Measurements from ENCODE around the gene PSD4. TPM values are rescaled to one million over a fixed set of nuclear protein-coding genes. Genes with fewer than 3 reads are reported as not detected.

Gene PSD4
- total and polyA plus RNA-seq, 10 of the 15 experiments (the other 5 are each of a cell fraction or from before 2014, with no cell fraction given), result 0.68 to 114 (median 35.1) TPM

GRCh38 chr2:113167962-113168340, 5.8 kb upstream of the PSD4 start:
- no TSS peak for BruUV-seq (replicated peaks)
- FAIRE-seq (no peak), DNase-seq (ENCODE audit: low read depth, low spot score) (no peak), ATAC-seq (no peak)
- in situ Hi-C loops (cut with MboI), result no loop called here
- Histone ChIP-seq H3K9ac (ENCODE audit: control insufficient read depth, insufficient read depth, low read length) (no peak overlapping the region), H2AFZ (ENCODE audit: control insufficient read depth, low read depth, low read length) (no peak overlapping the region), H3K27ac (ENCODE audit: control insufficient read depth, insufficient read depth) (no peak overlapping the region), H3K4me3 (no peak overlapping the region), H3K9me3 (replicated peaks; ENCODE audit: control insufficient read depth, insufficient read depth, low read length) (no peaks in the 10 kb centered on the region; the same call in 1 of the 3 replicates), H3K27me3 (replicated peaks in 1 of 2; ENCODE audit: control insufficient read depth in 2 of 2, insufficient read depth in 2 of 2, low read length in 1 of 2) (no peaks in the 10 kb centered on the region), H3K4me2 (ENCODE audit: control insufficient read depth, insufficient read depth) (no peak overlapping the region), H3K36me3 (ENCODE audit: control insufficient read depth in 2 of 2, insufficient read depth in 2 of 2, low read length in 1 of 2) (no peaks in the 10 kb centered on the region), H3K4me1 (ENCODE audit: control insufficient read depth, insufficient read depth, low read length) (peaks cover 13% of the 10 kb centered on the region), H3K79me2 (ENCODE audit: control insufficient read depth, insufficient read depth, low read length) (no peaks in the 10 kb centered on the region), H4K20me1 (ENCODE audit: control insufficient read depth, insufficient read depth) (no peaks in the 10 kb centered on the region)
- RAD21 ChIA-PET (ENCODE audit: unreplicated experiment), result no interaction called here
- TF ChIP-seq, protein P1, sequence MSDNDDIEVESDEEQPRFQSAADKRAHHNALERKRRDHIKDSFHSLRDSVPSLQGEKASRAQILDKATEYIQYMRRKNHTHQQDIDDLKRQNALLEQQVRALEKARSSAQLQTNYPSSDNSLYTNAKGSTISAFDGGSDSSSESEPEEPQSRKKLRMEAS (IDR thresholded peaks at IDR 0.05; ENCODE audit: low read depth, low read length), result no peak
- TF ChIP-seq TCF12 (IDR thresholded peaks at IDR 0.05; ENCODE audit: low read depth, low read length) (no peak), RELB (IDR thresholded peaks at IDR 0.05; ENCODE audit: low read depth) (no peak), YBX1 (IDR thresholded peaks at IDR 0.05) (no peak), ZNF592 (IDR thresholded peaks at IDR 0.05) (no peak), ESRRA (IDR thresholded peaks at IDR 0.05; ENCODE audit: low read length) (no peak), ZBTB11 (CRISPR knock-in tag; IDR thresholded peaks at IDR 0.05) (no peak), SKIL (IDR thresholded peaks at IDR 0.05; ENCODE audit: low read depth, poor library complexity, severe bottlenecking) (no peak), BMI1 (IDR thresholded peaks at IDR 0.05; ENCODE audit: borderline replicate concordance) (no peak), ATF7 (IDR thresholded peaks at IDR 0.05; ENCODE audit: low read depth) (no peak), EP300 (IDR thresholded peaks at IDR 0.05; ENCODE audit: borderline replicate concordance in 1 of 2, control insufficient read depth in 1 of 2, low read depth in 2 of 2, low read length in 2 of 2) (no peak)
- WGBS (ENCODE audit: insufficient coverage, insufficient replicate concordance, low lambda C conversion rate, missing lambda C conversion rate), result 97% methylated on average over 6 of the region's 6 CpGs
- SMC1A ChIA-PET (ENCODE audit: uncharacterized antibody, unreplicated experiment), result interaction anchor here (1.4 to 1.6 kb wide), 2 partner anchors 9 to 88 kb away, joined by 3 read pairs; no protein-coding TSS in a partner anchor
- intact Hi-C loops (cut with micrococcal nuclease; ENCODE audit: unreplicated experiment), result no loop called here
- POLR2A ChIA-PET, result no interaction called here
- CTCF ChIA-PET, result no interaction called here

All from GM12878 (cell line).